GM19351 (cell line): ENCODE data around the gene KIFBP.
"Not testable (repeated sequence)": the region's sequence is repeated elsewhere in the genome, so short reads cannot be mapped to it uniquely, and the experiment has no call there.

Experiments
- ATAC-seq: cut with Tn5 transposase; IDR thresholded peaks from one replicate; pipeline ENCODE4 v1.9.1; 2021; ENCODE audit warnings: mild to moderate bottlenecking, moderate library complexity; ENCODE audit not compliant: unreplicated experiment

KIFBP gene

GRCh38 chr10:68988530-68989316, at the start of gene KIFBP:
KIFBP (plus strand) TSS chr10:68988803; CDS start chr10:68988833, 30 bp downstream.
- ATAC-seq, result peak; percentile 73

- ATAC-seq, result no peak
These were observed 49.7 kb upstream of the KIFBP start for GRCh38 chr10:68938884-68939283.

- not testable (repeated sequence) for ATAC-seq
These were observed 47.7 kb upstream of the KIFBP start for GRCh38 chr10:68940917-68941316.

- ATAC-seq, result no peak
These were observed 38.0 kb upstream of the KIFBP start for GRCh38 chr10:68950598-68950997.

GRCh38 chr10:68954904-68955303, 33.7 kb upstream of the KIFBP start:
- ATAC-seq, result no peak

GRCh38 chr10:68955355-68955831, 33.2 kb upstream of the KIFBP start:
- ATAC-seq, result peak; percentile 26

GRCh38 chr10:68955832-68956532, 32.6 kb upstream of the KIFBP start, which contains the start of gene DDX21:
DDX21 (plus strand) TSS chr10:68956170; CDS start chr10:68956226, 56 bp downstream.
- peak; percentile 81 for ATAC-seq

- ATAC-seq, result no peak
These were observed 31.4 kb upstream of the KIFBP start for GRCh38 chr10:68957284-68957615.

- ATAC-seq, result no peak
These were observed 30.9 kb upstream of the KIFBP start for GRCh38 chr10:68957654-68958053.

- no peak for ATAC-seq
These were observed 28.7 kb upstream of the KIFBP start for GRCh38 chr10:68959695-68960527.

- no peak for ATAC-seq
These were observed 25.5 kb upstream of the KIFBP start for GRCh38 chr10:68963151-68963550.

- ATAC-seq, result no peak
These were observed 14.6 kb upstream of the KIFBP start for GRCh38 chr10:68973975-68974374.

- ATAC-seq, result not testable (repeated sequence)
These were observed 12.6 kb upstream of the KIFBP start for GRCh38 chr10:68975936-68976473.

GRCh38 chr10:68979738-68980137, 8.9 kb upstream of the KIFBP start:
- not testable (repeated sequence) for ATAC-seq

- no peak for ATAC-seq
These were observed 7.5 kb upstream of the KIFBP start for GRCh38 chr10:68981074-68981473.

- ATAC-seq, result no peak
These were observed 6.2 kb upstream of the KIFBP start for GRCh38 chr10:68982389-68982788.

GRCh38 chr10:68987611-68988010, 992 bp upstream of the KIFBP start:
- no peak for ATAC-seq

GRCh38 chr10:68989317-68989990, 851 bp downstream of the KIFBP start:
- ATAC-seq, result no peak

GRCh38 chr10:68992636-68993440, 4.2 kb downstream of the KIFBP start:
- no peak for ATAC-seq

GRCh38 chr10:68997211-68997610, 8.6 kb downstream of the KIFBP start:
- no peak for ATAC-seq
